GM20000 (cell line): Measurements from ENCODE around the gene TENT5C.

ENCODE experiments used
- DNase-seq: peaks from one replicate; pipeline ENCODE4 v3.0.0; 2012; ENCODE audit warnings: low spot score
- CTCF ChIP-seq: IDR thresholded peaks from 2 replicates; pipeline ENCODE4 v1.5.1; 2012; ENCODE audit warnings: mild to moderate bottlenecking, control low read depth; ENCODE audit errors: extremely low read depth, missing control alignments

Gene TENT5C

GRCh38 chr1:117579221-117579906 lies 26.5 kb upstream of the TENT5C start:
- no peak for DNase-seq
- TF ChIP-seq CTCF = no peak

GRCh38 chr1:117580436-117580835 lies 25.4 kb upstream of the TENT5C start:
- DNase-seq = no peak
- no peak for TF ChIP-seq CTCF

- no peak for DNase-seq
- TF ChIP-seq CTCF = no peak
These were observed 25.0 kb upstream of the TENT5C start for GRCh38 chr1:117580882-117581281.

- DNase-seq = no peak
These were observed 24.4 kb upstream of the TENT5C start for GRCh38 chr1:117581391-117581943.

GRCh38 chr1:117582451-117582850 lies 23.4 kb upstream of the TENT5C start:
- TF ChIP-seq CTCF = no peak
- no peak for DNase-seq

More at GRCh38 chr1:117581391-117581943, 24.4 kb upstream of the TENT5C start:
- TF ChIP-seq CTCF = no peak

- no peak for TF ChIP-seq CTCF
- no peak for DNase-seq
These were observed 22.6 kb upstream of the TENT5C start for GRCh38 chr1:117583247-117583646.

- TF ChIP-seq CTCF = no peak
- DNase-seq = no peak
These were observed 21.7 kb upstream of the TENT5C start for GRCh38 chr1:117584181-117584580.
